Ovary (tissue), 3 donors: ENCODE data around the gene TBC1D16.

Experiments
- CTCF ChIP-seq, 3 donors: fragments of 450-650 bp in 2 of 3; fragments of 200-600 bp in 1 of 3; IDR thresholded peaks; one replicate each; pipeline versions ENCODE4 v1.5.1 to v1.8.0; 2016 to 2022; ENCODE audit warnings: antibody characterized with exemption in 3 of 3, mild to moderate bottlenecking in 1 of 3
- EP300 ChIP-seq: sonication (generic); formaldehyde crosslinking; IDR thresholded peaks from one replicate; pipeline ENCODE4 v1.6.1; 2017; ENCODE audit warnings: antibody characterized with exemption
- donor health status: DM: no; HTN: no; CAD: no.

GRCh38 chr17:79944251-79944812 lies 91.3 kb downstream of the TBC1D16 start:
- no peak for TF ChIP-seq EP300
- no peak for TF ChIP-seq CTCF (IDR thresholded peaks at IDR 0.05)
